Transverse colon (tissue), 4 donors: ENCODE measurements around the gene SMARCA1. TPM values are rescaled to one million over a fixed set of nuclear protein-coding genes. Genes with fewer than 3 reads are reported as not detected.

Source experiments
- DNase-seq: peaks from one replicate; pipeline ENCODE4 v3.0.0-alpha.2; 2019
- H3K27ac ChIP-seq, 4 donors: fragments of 200-600 bp; sonication (generic); 2 replicates each; pipeline ENCODE4 v1.5.1; 2016 to 2018; ENCODE audit warnings: inconsistent platforms in 4 of 4
- H3K27me3 ChIP-seq: fragments of 200-600 bp; sonication (generic); 2 replicates; pipeline ENCODE4 v1.5.1; 2017; ENCODE audit warnings: inconsistent platforms
- H3K36me3 ChIP-seq, 4 donors: fragments of 200-600 bp; sonication (generic); 2 replicates each; pipeline ENCODE4 v1.5.1; 2017 to 2019; ENCODE audit warnings: inconsistent platforms in 4 of 4
- H3K4me1 ChIP-seq, 4 donors: fragments of 200-600 bp; sonication (generic); 2 replicates each; pipeline ENCODE4 v1.5.1; 2017 to 2020; ENCODE audit warnings: inconsistent platforms in 4 of 4
- H3K4me3 ChIP-seq, 4 donors: fragments of 200-600 bp; sonication (generic); 1 replicate in 1 of 4; 2 replicates in 3 of 4; pipeline versions ENCODE4 v1.5.1 to v1.6.1; 2017 to 2019; ENCODE audit warnings: inconsistent platforms in 4 of 4
- H3K9me3 ChIP-seq, 2 donors: fragments of 200-600 bp; sonication (generic); 2 replicates each; pipeline ENCODE4 v1.5.1; 2017 to 2019; ENCODE audit warnings: inconsistent platforms in 2 of 2
- CTCF ChIP-seq, 5 experiments: fragments of 200-600 bp in 3 of 5; fragments of 450-650 bp in 2 of 5; sonication (generic) in 3 of 5; IDR thresholded peaks; 1 replicate in 2 of 5; 2 replicates in 3 of 5; pipeline ENCODE4 v1.5.1; 2016 to 2017; ENCODE audit warnings: antibody characterized with exemption in 5 of 5, inconsistent platforms in 3 of 5, mild to moderate bottlenecking in 2 of 5, moderate library complexity in 1 of 5
- EP300 ChIP-seq: sonication (generic); formaldehyde crosslinking; IDR thresholded peaks from one replicate; pipeline ENCODE4 v1.6.1; 2017; ENCODE audit warnings: antibody characterized with exemption, low read depth
- POLR2A ChIP-seq: fragments of 450-650 bp; IDR thresholded peaks from one replicate; pipeline ENCODE4 v1.6.1; 2016; ENCODE audit warnings: antibody characterized with exemption, mild to moderate bottlenecking, moderate library complexity
- POLR2AphosphoS5 ChIP-seq, 3 donors: sonication (generic); formaldehyde crosslinking; IDR thresholded peaks; one replicate each; pipeline ENCODE4 v1.6.1; 2016; ENCODE audit warnings: antibody characterized with exemption in 3 of 3
- WGBS, 2 donors: methylation state at CpG; one replicate each; pipeline ENCODE4 v1.1.5; 2018; ENCODE audit warnings: low coverage in 1 of 2; 5-methylcytosine and 5-hydroxymethylcytosine counted together
- in situ Hi-C, 4 donors: fragments of 200-750 bp; cut with MboI; loops; one replicate each; pipeline versions ENCODE4 v1.15.0 to v1.15.1; 2017; ENCODE audit warnings: low sequenced_read_pairs in 3 of 4, low pct_ligation_motif_present in 1 of 4, low pct_unique_long_range_greater_than_20kb in 1 of 4
- intact Hi-C: fragments of 100-400 bp; cut with DNase I; formaldehyde crosslinking; loops from one replicate; pipeline ENCODE4 v1.15.1; 2023; ENCODE audit warnings: low total_unique reads
- total RNA-seq, 4 donors: library from RNA; depleted of rRNA; stranded (reverse); fragments of >200 nt; gene quantifications; one replicate each; pipeline ENCODE4 v1.1.0, GENCODE V29; 2016

Gene SMARCA1
- total RNA-seq, 4 donors from 2014 or later: 5.9 to 16.1 (median 13.2) TPM

GRCh38 chrX:129461801-129462456 lies 61.4 kb downstream of the SMARCA1 start:
- DNase-seq: no peak
- intact Hi-C loops: no loop called here
- Histone ChIP-seq H3K4me1 (no peaks in the 10 kb centered on the region), H3K27ac (no peak overlapping the region), H3K36me3 (no peaks in the 10 kb centered on the region), H3K9me3 (no peaks in the 10 kb centered on the region), H3K27me3 (no peaks in the 10 kb centered on the region), H3K4me3 (no peak overlapping the region)
- in situ Hi-C loops: no loop called here
- WGBS, 2 donors: 74 to 100% methylated on average over 1 to 3 of the region's 3 CpGs
- TF ChIP-seq EP300 (no peak), POLR2A (no peak), POLR2AphosphoS5 (IDR thresholded peaks at IDR 0.05) (no peak), CTCF (IDR thresholded peaks at IDR 0.05) (no peak)

GRCh38 chrX:129452523-129452922 lies 70.8 kb downstream of the SMARCA1 start:
- DNase-seq: no peak

GRCh38 chrX:129450123-129450522 lies 73.2 kb downstream of the SMARCA1 start:
- Histone ChIP-seq H3K36me3 (no peaks in the 10 kb centered on the region), H3K27ac (no peak overlapping the region), H3K4me1 (no peaks in the 10 kb centered on the region), H3K4me3 (no peak overlapping the region), H3K9me3 (no peaks in the 10 kb centered on the region), H3K27me3 (no peaks in the 10 kb centered on the region)
- in situ Hi-C loops: no loop called here
- TF ChIP-seq CTCF (IDR thresholded peaks at IDR 0.05) (no peak), EP300 (no peak), POLR2AphosphoS5 (IDR thresholded peaks at IDR 0.05) (no peak), POLR2A (no peak)
- intact Hi-C loops: no loop called here
- no peak for DNase-seq
- WGBS, 2 donors: 62 to 100% methylated on average over 2 to 4 of the region's 4 CpGs

More at GRCh38 chrX:129452523-129452922, 70.8 kb downstream of the SMARCA1 start:
- TF ChIP-seq EP300 (no peak), CTCF (IDR thresholded peaks at IDR 0.05) (no peak), POLR2A (no peak), POLR2AphosphoS5 (IDR thresholded peaks at IDR 0.05) (no peak)
- WGBS, 2 donors: 49 to 77% methylated on average over 3 to 6 of the region's 6 CpGs
- no peaks in the 10 kb centered on the region for H3K4me1 ChIP-seq
- no peak overlapping the region for H3K4me3 ChIP-seq
- H3K36me3 ChIP-seq: no peaks in the 10 kb centered on the region
- in situ Hi-C loops (no loop called here), intact Hi-C loops (no loop called here)
- H3K27me3 ChIP-seq: no peaks in the 10 kb centered on the region
- H3K9me3 ChIP-seq: no peaks in the 10 kb centered on the region
- no peak overlapping the region for H3K27ac ChIP-seq

- H3K36me3 ChIP-seq: no peaks in the 10 kb centered on the region
- no peaks in the 10 kb centered on the region for H3K4me1 ChIP-seq
- no peak overlapping the region for H3K4me3 ChIP-seq
- DNase-seq: no peak
- intact Hi-C loops (no loop called here), in situ Hi-C loops (no loop called here)
- TF ChIP-seq POLR2AphosphoS5 (IDR thresholded peaks at IDR 0.05) (no peak), EP300 (no peak), CTCF (IDR thresholded peaks at IDR 0.05) (no peak), POLR2A (no peak)
- no peaks in the 10 kb centered on the region for H3K27me3 ChIP-seq
- no peaks in the 10 kb centered on the region for H3K9me3 ChIP-seq
- no peak overlapping the region for H3K27ac ChIP-seq
- 70% methylated on average over 2 of the region's 2 CpGs for WGBS, 2 donors
Observed at GRCh38 chrX:129449148-129449547, 74.1 kb downstream of the SMARCA1 start.
